HG03060 (cell line): Measurements from ENCODE around the gene IQSEC2.

Experiments used
- ATAC-seq: cut with Tn5 transposase; IDR thresholded peaks from one replicate; pipeline ENCODE4 v1.9.1; 2021; ENCODE audit warnings: low read depth, moderate number of reproducible peaks; ENCODE audit not compliant: unreplicated experiment

The IQSEC2 gene

DNA sequence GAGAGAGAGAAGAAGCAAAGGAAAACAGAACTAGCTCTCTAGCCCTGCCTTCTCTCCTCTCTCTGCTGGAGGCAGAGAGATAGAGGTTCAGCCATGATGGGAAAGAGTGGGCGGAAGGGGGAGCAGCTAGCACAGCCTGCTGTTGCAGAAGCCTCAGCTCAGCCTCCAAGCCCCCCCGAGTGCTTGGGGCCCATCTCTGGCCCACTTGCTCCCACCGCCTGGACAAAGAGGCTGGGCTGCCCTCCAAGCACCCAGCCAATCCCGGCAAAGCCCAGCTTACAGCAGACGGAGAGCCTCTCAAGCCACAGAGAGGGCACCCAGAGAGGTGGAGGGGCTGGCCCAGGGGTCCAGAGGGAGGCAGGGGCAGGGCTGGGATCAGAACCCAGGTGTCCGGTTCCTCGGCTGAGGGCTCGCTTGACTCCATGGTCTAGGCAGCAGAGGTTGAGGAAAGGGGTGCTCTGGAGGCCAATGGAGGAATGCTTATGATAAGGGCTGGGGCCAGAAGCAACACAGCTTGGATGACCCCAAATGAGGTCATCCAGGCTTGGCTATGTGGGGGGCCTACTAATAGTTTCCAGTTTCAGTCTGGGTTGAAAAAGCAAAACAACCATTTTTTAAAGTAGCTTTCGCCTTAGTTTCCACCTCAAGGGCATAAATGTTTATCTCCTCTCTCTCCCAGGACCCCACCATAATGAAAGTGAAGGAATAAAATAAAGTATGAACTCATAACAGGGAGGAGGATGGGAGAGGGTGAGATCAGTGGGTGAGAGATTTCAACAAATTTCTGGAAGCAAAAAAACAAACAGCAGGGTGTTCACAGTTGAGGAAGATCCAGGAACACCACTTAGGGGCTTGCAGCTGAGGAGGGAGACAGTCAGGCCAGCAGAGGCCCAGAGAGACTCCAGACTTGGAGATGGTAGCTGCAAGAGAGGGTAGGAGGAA is 24.9 kb upstream of the IQSEC2 start:
- no peak for ATAC-seq

DNA sequence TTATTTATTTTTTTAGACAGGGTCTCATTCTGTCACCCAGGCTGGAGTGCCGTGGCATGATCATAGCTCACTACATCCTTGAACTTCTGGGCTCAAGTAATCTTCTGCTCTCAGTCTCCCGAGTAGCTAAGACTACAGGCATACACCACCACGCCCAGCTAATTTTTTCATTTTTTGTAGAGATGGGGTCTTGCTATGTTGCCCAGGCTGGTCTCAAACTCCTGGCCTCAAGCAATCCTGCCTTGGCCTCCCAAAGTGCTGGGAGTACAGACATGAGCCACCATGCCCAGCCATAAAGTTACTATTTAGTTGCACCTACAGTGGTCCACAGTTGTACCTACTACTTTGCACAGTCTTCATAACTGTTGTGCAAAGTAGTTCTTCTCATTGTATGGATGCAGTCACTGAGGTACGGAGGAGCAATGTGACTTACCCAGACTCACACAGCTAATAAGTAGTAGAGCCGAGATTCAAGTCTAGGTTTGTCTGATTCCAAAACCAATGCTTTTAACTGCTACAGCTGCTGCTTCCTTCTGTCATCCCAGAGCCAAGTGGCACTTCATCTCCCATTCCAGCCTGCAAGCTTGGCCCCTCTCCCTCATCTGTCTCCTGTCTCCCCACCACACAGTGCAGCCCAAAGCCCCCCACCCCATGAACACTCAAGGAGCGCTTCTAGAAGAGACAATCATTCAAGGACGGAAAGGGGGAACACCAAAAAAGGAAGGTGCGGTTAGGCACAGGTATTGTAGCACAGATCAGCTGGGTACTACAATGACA is 24.0 kb upstream of the IQSEC2 start:
- no peak for ATAC-seq

GRCh38 chrX:53303195-53303594 is 21.8 kb upstream of the IQSEC2 start:
- no peak for ATAC-seq

- no peak for ATAC-seq
These were observed 18.8 kb upstream of the IQSEC2 start for GRCh38 chrX:53300157-53300556.

DNA sequence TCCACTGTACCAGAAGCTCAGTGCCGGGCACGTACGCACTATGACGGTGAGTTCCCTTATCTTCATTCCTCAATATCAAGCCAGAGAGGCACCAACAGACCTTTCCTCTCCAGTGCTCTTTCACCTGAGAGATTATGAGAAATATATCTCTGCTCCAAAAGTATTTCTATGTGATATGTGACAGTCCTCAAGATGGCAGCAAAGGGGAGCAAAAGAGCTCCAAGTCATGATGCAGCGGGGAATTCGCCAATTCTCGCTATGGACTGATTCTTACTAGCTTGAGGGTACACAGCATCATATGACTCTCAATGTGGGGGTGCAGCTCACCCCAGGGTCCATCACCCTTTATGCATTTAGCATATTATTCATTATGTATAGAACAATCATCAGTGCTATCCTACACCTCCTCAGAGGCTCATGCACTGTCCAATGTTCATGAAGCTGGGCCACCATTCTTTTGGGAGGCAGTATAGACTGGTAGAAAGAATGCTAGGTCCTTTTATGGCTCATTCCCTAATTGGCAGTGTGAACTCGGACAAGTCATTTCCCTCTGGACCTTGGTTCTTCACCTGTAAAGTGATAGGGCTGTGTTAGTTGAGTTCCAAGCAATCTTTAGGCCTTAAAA is 12.8 kb upstream of the IQSEC2 start:
- no peak for ATAC-seq

DNA sequence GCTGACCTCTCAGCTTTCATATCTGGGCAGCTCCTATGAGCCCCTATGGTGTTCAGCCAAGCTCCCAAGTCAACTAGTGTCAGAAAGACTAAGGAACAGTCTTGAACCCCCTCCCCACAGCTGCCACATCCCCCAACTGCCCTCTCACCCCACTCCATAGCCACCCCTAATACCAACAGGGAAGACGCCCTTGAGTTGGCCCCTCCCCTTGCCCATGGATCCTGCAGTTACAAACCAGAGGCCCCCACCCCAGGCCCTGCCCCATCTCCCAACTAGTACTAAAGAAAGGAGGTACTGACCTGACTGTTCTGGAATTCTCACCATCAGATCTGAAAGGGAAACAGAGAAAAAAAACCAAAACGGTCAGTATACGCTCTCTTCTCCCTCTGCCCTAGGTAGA is 10.2 kb upstream of the IQSEC2 start:
- ATAC-seq: no peak

GRCh38 chrX:53290441-53291041 is 9.2 kb upstream of the IQSEC2 start:
- ATAC-seq: no peak

DNA sequence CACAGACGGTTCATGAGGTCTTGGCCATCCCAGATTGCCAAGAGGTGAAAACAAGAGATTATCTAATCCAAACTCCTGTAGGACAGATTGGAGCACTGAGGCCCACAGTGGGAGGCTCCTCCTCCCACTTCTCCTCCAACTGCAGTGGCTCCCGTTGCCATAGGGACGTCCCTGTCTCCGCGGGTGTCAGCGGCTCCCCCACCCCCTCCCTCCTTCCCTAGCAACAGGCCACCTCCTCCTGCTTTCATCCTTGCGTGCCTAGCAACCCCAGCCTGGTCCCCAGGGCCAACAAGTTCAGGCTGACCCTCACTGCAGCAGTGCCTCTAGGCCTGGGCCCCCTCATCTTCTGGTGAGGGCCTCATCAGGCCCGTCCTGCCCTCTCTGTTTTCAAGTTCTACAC is 6.8 kb upstream of the IQSEC2 start:
- ATAC-seq: no peak

- no peak for ATAC-seq
These were observed 6.2 kb upstream of the IQSEC2 start for GRCh38 chrX:53287493-53288138.

DNA sequence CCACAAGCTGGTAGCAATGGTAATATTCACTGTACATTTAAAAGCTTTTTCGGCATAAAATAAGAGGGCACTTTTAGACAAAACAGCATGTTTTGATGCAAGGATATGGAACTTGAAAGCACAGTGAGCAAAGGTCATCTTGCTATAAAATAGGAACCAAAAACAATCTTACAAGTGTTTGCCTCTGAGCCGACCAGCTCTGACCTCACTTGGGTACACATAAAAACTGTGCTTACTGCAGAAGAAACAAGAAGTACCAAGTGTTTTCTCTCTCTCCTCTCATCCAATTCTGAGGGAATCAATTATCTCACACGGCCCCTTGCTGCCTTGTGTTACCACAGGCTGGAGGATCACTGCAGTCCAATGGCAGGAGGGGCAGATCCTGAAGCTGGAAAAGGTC is 4.8 kb upstream of the IQSEC2 start:
- ATAC-seq: no peak

GRCh38 chrX:53285591-53285990 is 4.2 kb upstream of the IQSEC2 start:
- no peak for ATAC-seq

GRCh38 chrX:53284684-53285447 is 3.5 kb upstream of the IQSEC2 start:
- no peak for ATAC-seq

- ATAC-seq: no peak
These were observed 2.2 kb upstream of the IQSEC2 start for GRCh38 chrX:53283567-53283966.

DNA sequence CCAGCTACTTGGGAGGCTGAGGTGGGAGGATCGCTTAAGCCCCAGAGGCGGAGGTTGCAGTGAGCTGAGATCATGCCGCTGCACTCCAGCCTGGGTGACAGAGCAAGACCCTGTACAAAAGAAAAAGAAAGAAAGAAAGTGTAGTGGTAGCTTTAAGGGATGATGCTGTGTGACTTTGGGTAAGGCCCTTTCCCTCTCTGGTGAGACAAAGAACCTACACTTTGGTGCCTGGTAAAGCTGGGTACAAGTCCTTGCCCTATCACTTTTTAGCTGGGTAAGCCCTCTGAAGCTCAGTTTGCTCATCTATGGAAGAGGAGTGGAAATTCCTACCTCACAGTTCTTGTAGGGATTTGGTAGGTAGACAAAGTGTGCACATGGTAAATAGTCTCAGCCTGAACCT is 1.7 kb upstream of the IQSEC2 start:
- no peak for ATAC-seq

DNA sequence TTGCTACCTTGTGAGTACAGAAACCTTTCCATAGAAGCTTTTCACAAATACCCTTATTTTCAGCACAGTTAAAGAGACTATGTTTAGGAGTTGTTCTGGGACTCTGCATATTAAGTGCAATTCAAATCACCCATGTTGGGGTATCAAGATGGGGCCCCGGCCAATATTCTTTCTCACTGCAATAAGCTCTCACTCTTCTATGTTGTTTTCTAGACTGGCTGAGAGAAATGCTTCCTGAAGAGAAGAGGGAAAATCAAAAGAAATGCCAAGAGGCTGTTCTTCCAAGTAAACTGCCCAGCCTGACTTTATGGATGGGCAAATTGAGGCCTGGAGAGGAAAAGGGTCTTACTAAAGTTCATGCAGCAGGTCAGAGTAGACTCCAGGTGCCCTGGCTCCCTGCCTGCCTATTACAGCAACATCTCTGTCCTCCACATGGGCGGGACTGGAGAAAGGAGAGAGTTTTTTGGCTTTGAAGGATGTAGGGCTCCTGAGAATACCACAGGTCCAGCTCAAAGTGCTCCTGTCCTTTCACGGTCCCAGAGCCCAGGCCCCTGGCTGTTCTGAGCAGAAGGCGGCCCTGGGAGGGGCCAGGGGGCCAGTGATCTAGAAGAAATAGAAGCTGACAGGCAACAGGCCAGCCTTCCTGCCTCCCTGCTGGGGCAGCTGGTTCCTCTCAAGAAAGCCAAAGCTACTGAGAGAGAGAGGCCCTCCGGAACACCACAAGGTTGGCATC is 745 bp upstream of the IQSEC2 start:
- ATAC-seq: no peak

- ATAC-seq: no peak
These were observed 758 bp downstream of the IQSEC2 start for GRCh38 chrX:53280331-53281320.

DNA sequence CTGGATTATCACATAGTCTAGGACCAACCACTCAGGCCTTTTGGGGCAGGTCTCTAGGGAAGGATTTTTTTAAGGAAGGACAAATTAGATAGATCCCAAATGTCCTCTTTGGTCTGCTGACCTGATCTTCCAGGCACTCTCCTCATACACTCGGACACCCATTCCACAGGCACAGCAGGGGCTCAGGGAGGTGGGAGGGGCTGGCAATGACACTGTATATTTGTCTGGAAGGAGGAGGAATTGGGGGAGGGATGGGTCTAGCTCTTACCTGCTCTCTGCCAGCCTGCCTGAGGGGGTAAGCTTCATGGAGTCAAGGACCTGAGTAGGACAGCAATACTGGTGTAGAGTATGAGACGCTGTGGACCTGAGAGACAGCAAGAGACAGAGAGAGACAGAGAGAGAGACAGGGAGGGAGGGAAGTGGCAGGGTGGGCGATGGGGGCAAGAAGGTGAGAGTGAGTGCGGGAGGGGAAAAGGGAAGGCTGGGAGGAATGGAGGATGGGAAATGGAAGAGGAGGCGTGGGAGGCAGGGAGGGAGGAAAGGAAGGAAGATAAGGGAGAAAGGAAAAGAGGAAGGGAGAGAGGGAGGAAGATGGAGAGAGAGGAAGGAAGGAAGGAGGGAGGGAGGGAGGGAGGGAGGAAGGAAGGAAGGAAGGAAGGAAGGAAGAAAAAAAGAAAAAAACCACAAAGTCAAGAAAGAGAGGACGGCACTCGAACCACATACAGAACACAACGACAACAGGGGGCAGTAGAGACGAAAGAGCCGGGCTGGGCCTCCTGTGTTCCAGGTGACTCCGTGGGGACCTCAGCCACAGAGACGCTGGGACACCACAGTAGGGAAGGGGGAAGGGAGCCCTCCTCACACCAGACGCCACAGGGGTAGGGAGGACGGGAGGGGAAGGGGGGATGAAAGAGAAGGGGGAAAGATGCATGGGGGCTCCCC is 1.8 kb downstream of the IQSEC2 start:
- no peak for ATAC-seq
